22Rv1 (cell line): Measurements from ENCODE around the gene KCNJ2.

Experiments
- H3K27ac ChIP-seq: fragments of 450-650 bp; 2 replicates; pipeline ENCODE4 v1.5.1; 2017
- ZFX ChIP-seq: fragments of 450-650 bp; IDR thresholded peaks from 2 replicates; pipeline ENCODE4 v1.6.1; 2017; ENCODE audit warnings: antibody characterized with exemption, borderline replicate concordance
- TF ChIP-seq, protein P1 (sequence below): fragments of 450-650 bp; IDR thresholded peaks from 2 replicates; pipeline ENCODE4 v1.5.1; 2017; ENCODE audit warnings: mild to moderate bottlenecking

Gene KCNJ2

DNA sequence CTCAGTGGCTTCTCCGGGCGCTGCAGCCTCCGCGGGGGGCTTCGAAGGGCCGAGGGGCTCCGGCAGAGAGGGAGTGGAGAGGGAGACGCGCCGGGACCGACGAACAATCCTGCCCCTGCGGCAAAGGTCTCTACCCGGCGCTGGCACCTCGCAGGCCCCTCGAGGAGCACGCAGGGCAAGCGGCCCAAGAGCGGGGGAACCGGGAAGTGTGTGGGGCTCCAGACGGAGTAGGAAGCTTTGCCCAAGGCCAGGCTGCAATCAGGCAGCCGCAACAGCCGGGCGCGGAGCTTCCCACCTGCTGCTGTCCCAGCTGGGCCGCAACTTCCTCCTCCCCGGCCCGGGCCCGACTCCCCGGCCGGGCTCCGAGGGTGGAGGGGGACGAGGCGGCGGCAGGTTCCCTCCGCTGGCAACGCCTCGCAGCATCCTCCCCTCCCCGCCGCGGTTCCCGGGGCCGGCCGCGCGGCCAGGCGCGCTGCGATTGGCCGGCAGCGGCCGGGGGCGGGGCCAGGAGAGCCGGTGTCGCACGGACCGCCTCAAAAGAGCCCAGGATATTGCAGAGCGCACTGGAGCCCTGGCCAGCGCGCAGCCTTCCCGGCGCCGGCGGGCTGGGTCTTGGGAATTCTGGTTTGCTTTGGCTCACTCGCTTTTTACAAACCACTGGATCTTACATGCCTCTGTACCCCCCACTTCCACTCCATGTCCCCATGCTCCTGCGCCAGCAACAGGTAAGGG, at the start of gene KCNJ2:
KCNJ2 (plus strand) TSS at position 556 of the 732 bp plus-strand sequence. CDS start 5,508 bp downstream, outside the sequence.
- TF ChIP-seq, protein P1, sequence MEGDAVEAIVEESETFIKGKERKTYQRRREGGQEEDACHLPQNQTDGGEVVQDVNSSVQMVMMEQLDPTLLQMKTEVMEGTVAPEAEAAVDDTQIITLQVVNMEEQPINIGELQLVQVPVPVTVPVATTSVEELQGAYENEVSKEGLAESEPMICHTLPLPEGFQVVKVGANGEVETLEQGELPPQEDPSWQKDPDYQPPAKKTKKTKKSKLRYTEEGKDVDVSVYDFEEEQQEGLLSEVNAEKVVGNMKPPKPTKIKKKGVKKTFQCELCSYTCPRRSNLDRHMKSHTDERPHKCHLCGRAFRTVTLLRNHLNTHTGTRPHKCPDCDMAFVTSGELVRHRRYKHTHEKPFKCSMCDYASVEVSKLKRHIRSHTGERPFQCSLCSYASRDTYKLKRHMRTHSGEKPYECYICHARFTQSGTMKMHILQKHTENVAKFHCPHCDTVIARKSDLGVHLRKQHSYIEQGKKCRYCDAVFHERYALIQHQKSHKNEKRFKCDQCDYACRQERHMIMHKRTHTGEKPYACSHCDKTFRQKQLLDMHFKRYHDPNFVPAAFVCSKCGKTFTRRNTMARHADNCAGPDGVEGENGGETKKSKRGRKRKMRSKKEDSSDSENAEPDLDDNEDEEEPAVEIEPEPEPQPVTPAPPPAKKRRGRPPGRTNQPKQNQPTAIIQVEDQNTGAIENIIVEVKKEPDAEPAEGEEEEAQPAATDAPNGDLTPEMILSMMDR, result no peak
- TF ChIP-seq ZFX, result no peak
- H3K27ac ChIP-seq, result peak within 1 kb of the TSS; percentile 56

DNA sequence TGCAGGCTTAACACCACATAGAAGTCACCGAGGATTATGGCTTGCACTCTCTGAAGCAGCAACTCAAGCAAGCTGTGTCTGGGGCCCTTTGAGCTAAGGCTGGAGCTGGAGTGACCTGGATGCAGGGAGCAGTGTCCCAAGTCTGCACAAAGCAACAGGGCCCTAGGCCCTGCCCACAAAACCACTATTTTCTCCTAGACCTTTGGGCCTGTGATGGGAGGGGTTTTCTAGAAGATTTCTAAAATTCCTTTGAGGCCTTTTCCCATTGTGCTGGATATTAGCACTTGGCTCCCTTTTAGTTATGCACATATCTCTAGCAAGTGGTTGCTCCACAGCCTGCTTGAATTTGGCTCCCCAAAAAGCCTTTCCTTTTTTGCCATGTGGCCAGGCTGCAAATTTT, 49.8 kb upstream of the KCNJ2 start:
- H3K27ac ChIP-seq, result no peak overlapping the region
- TF ChIP-seq, protein P1, result no peak
- no peak for TF ChIP-seq ZFX

DNA sequence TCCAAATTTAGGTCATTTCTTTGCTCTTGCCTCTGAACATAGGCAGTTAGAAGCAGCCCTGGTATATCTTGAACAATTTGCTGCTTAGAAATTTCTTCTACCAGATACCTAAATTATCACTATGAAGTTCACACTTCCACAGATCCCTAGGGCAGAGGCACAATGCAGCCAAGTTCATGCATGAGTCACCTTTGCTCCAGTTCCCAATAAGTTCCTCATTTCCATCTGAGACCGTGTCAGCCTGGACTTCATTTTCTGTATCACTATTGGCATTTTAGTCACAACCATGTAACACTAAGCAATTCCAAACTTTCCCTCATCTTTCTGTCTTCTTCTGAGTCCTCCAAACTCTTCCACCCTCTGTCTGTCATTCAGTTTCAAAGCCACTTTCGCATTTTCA, 49.3 kb upstream of the KCNJ2 start:
- TF ChIP-seq, protein P1, result no peak
- no peak for TF ChIP-seq ZFX

DNA sequence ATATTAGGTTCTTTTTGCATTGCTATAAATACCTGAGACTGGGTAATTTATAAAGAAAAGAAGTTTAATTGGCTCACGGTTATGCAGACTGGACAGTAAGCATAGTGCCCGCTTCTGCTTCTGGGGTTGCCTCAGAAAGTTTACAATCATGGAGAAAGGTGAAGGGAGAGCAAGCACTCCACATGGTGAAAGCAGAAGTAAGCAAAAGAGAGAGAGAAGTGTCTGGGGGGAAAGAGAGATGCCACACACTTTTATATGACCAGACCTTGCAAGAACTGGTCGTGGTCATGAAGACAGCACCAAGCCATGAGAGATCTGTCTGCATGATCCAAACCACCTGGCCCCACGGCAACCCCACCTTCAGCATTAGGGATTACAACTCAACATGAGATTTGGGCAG, 48.9 kb upstream of the KCNJ2 start:
- H3K27ac ChIP-seq, result no peak overlapping the region
- no peak for TF ChIP-seq ZFX
- TF ChIP-seq, protein P1, result no peak

More for the DNA sequence above, 49.3 kb upstream of the KCNJ2 start:
- no peak overlapping the region for H3K27ac ChIP-seq

DNA sequence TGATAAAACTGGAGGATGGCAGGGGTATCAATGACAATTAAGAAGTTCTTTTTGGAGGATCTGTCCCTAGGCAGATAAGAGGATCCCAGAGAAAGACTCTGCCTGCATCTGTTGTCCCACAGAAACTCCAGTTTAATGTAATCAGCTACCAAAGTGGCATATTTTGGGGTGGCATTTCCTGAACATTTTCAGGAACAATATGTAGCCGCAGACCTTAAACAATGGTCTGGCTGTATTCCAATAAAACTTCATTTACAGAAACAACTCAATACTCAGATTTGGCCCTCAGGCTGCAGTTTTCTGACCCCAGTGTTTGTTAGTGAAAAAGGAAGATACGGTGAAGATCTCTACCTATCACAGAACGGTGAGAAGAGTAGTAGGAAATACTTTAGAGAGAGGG, 48.2 kb upstream of the KCNJ2 start:
- TF ChIP-seq, protein P1, result no peak
- no peak for TF ChIP-seq ZFX
- no peak overlapping the region for H3K27ac ChIP-seq

DNA sequence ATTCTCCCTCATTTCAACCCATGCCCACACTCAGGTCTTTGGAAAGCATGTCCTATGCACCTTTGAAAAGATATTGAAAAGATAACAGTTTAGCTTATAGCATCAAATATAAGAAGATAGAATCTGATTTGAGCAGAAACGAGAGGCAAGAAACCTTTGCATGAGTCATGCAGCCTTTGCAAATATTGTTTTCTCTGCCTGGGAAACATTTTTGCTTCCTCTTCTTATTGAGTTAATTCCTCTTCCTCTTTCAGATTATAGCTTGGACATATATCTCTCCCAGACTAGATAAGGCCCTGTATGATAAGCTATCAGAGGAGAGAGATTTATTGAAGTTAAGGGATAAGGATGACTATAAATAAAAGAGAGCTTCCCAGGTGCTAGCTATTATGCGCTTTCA, 46.1 kb upstream of the KCNJ2 start:
- H3K27ac ChIP-seq, result no peak overlapping the region
- TF ChIP-seq, protein P1, result no peak
- TF ChIP-seq ZFX, result no peak

DNA sequence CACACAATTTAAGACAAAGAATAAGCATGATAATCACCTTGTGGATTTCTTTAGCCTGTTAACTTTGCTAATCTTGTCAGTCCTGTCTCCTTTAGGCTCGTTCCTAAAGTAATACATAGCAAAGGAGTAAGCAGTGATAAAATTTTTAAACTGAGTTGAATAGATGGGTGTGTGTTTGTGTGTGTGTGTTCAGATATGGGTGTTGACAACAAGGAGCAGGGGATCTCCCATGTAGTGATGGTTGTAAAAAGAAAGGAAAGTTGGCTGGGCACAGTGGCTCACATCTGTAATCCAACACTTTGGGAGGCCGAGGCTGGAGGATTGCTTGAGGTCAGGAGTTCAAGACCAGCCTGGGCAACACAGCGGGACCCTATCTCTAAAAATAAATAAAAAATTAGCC, 44.6 kb upstream of the KCNJ2 start:
- H3K27ac ChIP-seq, result no peak overlapping the region
- TF ChIP-seq, protein P1, result no peak
- no peak for TF ChIP-seq ZFX
